HG02763 (cell line): ENCODE results near the gene CD47.

Experiments
- ATAC-seq: cut with Tn5 transposase; IDR thresholded peaks from one replicate; pipeline ENCODE4 v1.9.1; 2021; ENCODE audit warnings: mild to moderate bottlenecking, moderate library complexity; ENCODE audit not compliant: unreplicated experiment

CD47 gene

DNA sequence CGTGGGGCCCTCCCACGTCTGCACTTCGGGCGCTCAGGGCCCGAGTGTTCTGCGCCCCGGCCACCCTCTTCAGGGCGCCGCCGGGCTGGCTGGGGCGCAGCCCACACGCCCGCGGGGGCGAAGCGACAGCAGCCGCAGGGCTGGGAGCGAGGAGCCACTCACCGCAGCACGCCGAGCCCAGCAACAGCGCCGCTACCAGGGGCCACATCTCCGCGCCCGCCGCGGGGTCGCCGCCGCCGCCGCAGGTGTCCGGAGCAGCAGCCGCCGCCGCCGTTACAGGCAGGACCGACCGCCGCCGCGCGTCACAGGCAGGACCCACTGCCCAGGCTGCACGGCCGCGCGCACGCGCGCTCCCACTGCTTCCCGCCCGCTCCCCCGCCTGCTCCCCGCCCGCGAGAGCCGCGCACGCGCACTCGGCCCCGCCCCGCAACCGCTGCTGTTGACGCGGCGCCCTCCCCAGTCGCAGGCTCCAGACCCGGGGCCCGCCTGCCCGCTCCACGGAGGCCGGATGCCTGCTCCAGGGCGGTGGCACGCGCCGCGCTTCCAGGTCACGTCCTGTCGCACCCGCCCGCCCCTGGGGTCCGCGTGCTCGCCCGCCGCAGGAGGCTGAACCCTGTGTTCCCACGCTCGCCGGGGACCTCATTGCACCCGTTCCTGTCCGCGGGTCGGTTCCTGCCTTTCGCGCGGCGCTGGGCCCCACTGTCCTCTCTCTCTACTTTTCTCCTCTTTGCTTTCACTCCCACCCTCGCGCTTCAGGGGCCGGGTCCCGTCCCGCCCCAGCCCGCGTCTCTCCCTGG, at the start of gene CD47:
CD47 (minus strand) TSS at position 331 of the 797 bp plus-strand sequence; CDS start at position 208, 123 bp downstream.
- peak; percentile 58 for ATAC-seq

DNA sequence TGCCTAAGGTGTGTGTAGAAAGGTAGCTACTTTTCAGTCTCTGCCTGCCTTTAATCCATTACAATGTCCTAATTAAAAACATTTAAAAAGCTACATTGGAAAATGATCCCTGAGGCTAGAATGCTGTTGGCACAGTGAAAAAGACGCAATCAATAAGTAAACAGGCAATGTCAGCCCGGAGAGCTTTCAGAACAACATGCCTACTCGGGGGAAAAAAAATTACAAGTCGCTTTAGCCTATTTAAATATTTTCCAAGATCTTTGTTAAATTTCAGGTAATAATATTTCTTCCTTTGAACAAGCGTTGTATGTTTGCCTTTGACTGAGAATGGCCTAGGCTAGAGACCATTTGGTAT, 46.6 kb upstream of the CD47 start:
- no peak for ATAC-seq

DNA sequence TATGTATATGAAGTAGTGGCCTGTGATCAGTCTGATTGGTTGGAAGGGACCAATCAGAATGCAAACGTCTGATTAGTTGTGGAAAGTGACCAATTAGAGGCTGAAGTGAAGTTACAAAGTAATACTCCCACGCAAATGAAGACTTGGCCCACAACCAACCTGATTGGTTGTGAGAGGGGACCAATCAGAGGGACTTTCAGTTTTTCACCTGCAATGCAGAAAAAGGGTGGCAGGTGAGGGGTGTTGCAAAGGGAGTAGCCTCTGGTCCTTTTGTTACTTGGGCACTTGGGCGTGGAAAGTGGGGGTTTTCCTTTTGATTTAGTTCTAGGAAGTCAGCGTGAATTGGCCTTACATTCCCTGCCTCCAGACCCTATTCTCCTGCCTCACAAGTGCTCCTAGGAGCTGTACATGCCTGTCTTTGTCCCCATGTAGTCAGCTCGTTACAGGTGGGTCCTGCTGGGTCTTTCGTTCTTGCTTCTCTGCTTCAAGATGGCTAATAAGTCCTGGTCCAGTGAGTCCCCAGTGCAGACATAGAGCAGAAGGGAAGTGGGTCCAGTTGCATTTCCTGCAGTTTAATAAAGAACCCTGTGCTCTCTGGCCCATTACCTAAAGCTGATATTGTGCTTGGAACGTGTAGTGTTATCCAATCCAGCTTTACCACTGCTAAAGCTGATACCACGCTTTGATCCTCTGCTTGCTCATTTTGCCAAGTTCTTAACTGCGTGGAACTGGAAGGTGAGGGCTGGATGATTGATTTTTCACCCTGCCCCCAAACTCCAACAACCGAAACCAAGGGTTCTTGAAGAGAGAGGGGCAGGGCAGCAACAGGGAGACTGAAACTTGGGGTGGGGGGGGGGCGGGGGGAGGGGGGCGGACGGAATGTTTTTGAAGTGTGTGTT, 46.0 kb upstream of the CD47 start:
- ATAC-seq, result no peak

DNA sequence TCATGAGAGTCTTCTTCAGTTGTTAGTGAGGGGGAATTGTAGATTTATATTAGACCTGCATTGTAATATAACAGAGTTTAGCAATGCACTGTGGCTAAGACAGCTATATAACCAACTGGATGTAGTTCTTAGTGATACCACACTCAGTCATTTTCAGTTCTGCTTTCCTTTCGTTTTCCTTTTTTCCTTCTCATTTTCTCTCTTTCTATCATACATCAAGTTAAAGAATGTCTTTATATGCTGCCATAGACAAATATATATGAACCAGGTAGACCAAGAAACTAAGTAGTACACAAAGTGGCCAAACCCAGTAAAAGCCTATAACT, 43.7 kb upstream of the CD47 start:
- peak; percentile 30 for ATAC-seq

DNA sequence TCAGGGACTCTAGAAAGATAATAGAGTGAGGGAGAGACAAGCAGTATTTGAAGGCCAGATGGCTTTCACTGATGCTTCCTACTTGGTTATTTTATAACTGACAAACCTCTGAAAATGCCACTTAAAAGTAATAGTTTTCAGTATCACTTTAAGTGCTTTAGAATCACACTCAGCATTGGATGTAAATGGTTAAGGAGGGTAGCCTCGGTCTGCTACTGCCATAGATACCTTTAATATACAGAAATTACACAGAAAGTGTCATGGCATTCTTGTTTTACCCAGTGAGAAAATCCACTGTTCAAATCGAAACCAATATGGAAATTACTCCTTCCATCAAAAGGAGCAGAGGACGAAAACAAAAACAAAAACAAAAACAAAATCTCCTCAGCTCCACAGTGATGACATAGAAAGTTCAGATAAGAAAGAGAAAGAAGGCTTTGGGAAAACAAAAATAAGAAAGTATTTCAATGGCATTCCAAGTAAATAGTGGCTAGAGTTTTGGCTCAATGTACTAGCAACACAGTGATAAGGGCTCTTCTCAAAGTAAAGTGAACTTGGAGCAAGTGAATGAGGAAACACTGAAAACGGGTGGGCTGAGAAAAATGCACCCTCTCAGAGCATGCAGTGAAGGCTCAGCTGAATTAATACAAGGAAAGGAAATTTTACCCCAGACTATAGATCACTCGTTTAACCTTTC, 43.2 kb upstream of the CD47 start:
- ATAC-seq, result peak; percentile 41

DNA sequence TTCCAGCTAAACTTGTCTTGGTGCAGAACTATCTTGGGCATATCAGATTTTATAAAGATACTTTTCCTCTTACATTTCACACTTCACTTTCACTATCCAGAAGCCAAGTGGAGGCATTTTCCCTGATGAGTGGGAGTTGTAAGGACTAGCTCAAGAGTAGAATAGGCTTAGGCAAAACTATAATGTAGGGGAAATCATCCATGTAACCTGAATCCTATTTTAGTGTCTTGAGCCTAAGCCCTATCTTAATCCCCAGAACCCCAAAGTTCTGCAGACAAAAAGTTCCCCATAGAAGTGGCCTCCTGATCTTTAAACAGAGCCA, 42.2 kb upstream of the CD47 start:
- ATAC-seq, result no peak

DNA sequence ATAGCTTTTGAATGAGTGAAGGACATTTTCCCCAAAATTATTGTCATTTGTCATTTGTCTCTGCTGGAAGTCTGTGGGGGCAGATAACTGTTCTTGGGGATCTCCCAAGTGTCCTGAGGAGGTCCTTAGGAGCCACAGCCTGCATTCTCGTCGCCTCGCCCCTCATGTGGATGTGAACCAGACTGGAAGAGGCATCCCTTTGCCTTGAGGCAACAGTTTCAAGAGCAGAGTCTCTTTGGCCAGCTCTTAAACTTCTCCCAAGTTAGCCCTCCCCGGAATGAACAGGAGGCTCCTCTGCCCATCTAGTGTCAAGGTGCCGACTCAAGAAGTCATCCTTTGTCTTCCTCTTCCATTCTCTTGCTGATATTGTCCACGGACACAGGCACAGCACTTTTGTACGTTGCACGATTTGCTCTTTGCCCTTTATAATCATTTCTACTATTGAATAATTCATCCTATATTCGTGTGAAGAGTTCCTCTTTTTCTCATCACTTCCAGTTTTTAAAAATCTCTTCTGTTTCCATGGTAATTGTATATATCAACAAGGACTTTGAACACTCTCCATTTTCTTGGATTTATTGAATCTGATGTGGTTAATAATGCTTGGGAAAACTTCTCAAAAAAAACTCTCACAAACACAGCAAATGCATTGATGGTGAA, 40.8 kb upstream of the CD47 start:
- ATAC-seq, result no peak

DNA sequence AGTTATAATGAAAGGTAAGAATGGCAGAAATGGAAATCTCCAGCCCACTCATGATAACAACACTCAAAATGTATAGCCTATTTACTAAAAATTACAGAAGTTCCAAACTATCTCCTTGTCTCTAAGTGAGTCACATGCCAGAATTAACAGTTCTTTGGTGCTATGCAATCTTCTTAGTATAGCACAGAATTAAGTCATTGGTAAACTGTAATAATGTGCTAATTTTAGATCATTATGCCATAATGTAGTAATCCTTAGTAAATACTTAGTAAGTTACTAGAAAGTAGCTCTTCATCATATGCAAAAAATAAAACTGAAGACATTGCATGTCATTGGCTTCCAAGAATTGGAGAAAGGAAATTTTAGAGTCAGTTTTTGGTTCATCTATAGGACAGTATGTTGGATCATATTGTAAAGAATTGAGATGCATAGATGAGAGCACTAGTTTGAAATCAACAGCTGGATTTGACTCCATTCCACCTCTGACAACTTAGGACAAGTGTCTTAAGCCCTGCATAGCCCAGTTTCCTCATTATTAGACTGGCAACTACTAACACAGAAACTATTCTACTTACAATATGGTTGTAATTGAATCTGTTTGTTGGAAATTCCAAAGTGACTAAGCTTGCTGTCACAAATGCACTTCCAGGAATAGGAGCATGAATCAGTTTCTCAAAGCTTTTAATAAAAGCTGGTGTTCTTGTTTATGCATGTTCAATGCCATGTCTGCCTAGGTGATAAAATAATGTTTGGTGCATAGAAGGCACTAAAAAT, 40.1 kb upstream of the CD47 start:
- ATAC-seq, result no peak

DNA sequence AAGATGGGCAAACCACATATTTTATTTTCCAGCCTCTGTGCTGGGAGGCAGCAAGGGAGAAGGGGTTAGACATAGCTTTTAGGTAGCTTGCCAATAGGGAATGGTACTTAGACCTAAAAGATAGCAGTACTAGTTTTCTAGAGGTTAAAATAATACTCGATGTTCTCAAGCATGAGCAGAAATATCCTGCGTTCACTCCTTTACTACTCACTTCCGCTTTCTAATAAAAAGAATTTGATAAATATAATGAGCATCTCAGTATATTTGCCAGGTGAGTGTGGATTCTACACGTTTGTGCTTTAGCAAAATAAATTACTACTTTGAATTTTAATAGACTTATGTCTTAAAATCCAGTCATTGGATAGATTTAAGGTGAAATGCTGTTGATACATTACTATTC, 39.4 kb upstream of the CD47 start:
- no peak for ATAC-seq

DNA sequence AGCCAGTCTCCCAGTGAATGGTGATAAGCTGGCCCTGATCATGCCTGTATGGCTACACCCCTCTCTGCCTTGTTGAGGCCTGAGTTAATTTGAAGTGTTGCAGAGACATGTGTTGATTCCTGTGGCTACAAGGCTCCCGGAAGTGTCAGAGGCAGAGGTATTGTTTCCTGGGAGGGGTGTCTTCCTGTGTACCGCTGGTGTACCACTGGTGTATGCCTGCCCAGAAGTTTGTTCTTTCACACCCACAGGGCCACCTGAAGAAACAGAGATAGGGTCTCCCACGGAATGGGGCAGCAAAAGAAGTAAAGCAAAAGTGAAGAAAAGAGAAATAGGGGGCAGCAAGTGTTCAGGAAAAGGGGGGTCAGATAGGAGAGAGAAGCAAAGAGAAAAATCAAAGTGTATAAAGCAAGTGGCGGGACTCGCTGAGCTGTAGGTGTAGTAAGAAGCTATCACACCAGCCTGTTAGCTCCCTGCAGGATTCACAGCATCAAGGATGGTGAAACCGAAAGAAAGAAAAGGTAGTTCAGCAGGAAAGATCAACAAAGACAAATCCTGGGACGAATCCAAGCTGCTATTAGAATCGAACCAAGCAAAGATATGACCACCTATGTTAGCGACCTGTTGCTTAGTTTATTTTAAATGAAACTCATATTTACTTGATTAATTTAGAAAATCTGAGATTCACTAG, 36.6 kb upstream of the CD47 start:
- ATAC-seq, result no peak

DNA sequence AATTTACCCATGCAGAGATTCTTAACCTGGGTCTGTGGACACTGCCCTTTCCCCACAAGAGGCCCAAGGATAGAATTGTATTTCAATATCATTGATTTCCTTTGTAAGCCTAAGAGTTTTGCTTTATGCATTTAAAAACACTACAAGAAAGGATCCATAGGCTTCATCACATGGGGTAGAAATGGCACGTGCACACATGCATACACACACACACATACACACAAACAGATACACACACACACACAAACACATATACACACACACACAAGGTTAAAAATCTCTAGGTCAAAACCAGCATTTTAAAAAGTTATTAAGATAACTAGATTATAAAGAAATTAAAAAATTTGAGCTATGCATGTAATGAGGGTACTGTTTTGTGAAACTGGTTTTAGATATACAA, 35.5 kb upstream of the CD47 start:
- ATAC-seq, result no peak

DNA sequence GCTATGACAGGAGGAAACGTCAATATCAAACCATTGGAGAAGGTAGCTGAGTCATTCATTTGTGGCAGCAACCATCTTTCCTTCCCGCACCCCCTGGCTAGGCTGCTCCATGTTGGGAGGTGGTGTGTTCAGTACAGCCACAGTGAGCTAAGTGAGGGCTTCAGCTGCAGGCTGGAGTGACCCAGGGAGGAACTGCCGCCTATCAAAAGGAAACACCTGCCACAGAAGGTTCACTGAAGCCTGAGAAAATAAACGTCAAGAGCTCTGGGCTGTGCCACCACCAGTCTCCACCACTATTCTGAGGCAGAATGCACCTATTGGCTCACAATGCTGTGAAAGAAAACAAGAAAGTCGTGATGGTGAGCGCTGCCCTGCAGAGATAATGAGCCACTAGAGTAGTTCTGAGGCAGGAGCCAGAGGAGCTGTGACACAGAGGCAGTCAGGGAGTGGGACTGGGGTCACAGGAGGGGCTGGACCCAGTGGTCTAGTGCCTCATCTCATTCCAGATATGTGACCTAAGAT, 34.8 kb upstream of the CD47 start:
- peak; percentile 55 for ATAC-seq

DNA sequence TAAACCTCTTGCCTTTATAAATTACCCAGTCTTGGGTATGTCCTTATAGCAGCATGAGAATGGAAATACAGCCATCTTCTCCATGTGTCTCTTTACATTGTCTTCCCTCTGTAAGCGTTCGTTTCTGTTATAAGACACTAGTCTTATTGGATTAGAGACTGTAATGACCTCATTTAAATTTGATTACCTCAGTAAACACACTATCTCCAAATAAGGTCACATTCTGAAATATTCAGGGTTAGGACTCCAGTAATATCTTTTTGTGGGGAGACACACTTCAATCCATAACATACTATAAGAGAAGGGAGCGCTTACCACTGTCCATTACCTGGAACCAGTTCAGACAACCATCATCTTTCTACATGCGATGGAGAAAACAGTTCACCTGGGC, 34.3 kb upstream of the CD47 start:
- ATAC-seq, result no peak

DNA sequence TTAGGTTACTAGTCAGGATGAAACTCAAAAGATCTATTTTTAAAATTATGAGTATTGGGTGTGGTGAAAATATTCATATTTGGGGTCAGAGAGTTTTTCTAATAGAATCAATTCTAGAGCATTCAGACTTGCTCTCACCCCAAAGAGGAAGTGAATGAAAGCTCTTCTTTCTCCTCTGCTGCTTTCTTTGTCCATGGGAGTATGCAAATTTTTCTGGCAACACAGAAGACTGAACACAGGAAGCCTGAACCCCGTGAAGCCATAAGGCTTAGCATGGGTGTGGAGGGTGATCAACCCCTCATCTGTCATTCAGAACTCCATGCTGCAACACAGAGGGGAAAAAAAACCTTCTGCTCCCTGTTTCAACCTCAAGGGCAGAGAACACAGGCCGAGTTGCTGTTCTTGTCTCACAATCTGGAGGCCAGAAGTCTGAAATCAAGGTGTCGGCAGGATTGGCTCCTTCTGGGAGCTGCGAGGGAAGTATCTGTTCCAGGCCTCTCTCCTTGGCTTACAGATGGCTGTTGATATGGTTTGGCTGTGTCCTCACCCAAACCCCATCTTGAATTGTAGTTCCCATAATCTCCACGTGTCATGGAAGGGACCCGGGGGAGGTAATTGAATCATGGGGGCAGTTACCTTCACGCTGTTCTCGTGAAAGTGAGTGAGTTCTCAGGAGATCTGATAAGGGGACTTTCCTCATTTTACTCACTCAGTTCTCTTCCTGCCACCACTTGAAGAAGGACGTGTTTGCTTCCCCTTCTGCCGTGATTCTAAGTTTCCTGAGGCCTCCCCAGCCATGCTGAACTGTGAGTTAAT, 33.7 kb upstream of the CD47 start:
- peak; percentile 83 for ATAC-seq

DNA sequence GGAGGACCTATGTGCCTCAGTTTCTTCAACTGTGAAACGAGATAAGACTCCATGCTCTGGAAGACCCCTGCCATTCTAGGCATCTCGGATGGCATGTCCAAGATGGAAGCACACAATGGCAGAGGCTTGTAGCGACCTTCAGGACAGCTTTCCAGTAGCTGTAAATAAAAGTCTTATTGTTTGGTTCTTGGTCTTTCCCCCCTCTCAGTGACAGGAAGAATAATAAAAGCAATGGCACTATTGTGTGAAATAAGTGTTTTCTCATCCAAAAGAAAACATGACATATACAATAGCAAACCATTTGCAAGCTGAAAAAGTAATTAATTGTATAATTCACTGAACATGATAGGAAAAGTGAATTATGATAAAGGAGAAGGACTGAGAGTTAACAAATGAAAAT, 32.5 kb upstream of the CD47 start:
- ATAC-seq, result no peak

DNA sequence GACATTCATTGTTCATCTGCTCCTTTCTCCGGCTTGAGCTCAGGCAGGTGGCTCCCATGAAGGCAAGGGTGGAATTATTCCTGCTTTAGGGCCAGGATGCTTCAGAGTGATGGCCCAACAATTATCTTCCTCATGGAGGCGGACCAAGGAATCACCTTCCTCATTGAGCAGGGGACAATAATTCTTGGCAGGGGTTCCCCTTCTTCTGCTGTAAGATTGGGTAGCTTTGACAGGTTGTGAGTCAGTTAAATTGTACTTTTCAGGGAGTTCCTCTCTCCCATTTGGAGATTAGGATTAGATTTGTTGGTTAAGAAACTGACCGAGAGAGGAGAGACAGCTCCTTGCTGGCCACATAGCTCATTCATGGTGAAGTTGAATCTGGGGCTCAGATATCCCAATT, 31.4 kb upstream of the CD47 start:
- ATAC-seq, result no peak

DNA sequence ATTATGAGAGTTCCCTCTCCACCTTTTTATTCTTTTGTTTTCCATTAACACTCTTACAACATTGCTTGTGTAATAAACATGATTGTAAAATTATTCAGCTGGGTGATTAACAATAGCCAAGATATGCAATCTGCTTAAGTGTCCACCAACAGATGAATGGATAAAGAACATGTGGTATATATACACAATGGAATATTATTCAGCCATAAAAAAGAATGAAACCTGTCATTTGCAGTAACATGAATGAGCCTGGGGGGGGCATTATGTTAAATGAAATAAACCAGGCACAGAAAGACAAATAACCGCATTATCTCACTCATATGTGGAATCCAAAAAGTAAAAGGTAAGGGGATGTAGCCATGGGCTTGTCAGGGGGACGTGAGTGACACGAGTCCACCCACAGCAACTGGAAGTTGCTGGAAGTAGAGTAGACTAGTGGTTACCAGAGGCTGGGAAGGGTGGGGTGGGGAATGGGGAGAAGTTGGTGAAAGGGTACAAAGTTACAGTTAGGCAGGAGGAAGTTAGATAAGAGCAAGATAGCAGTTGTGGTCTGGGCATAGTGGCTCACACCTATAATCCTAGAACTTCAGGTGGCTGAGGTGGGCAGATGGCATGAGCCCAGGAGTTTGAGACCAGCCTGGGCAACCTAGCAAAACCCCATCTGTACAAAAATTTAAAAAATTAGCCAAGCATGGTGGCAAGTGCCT, 28.7 kb upstream of the CD47 start:
- no peak for ATAC-seq

DNA sequence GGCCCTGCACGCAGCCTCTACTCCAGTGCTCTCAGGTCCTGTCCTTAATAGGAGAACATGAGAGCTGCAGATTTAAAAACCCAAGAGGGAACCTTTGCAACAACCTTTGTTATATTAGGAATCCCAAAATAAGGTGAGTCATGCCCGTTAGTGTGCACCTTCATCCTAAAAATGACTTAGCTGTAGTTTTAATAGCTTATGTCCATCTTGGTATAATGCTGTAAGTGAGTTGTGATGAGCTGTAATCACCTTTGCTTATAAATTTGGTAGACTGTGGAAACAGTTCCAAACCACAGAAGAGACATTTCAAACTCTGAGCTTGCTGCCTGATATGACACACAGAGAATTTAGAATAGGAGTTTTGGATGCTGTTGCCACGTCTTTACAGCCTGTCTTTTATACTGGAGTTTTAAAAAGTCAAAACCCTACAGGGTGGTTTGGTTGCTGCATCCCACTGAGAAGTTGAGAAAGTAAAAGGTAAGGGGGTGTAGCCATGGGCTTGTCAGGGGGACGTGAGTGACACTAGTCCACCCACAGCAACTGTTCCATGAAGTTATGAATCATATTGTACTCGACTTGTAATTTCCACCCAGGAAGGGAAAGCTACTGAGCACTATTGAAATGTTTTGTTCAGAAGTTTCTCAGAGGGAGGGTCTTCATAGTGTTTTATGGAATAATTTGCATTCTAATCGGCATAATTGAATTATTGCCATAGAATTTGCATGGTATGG, 27.4 kb upstream of the CD47 start:
- ATAC-seq, result no peak
